Putamen (tissue), 1 donor: ENCODE results near the gene JPT1.

Source experiments
- DNase-seq: peaks from one replicate; pipeline ENCODE4 v3.0.0-alpha.2; 2016; ENCODE audit warnings: low spot score

JPT1 gene

DNA sequence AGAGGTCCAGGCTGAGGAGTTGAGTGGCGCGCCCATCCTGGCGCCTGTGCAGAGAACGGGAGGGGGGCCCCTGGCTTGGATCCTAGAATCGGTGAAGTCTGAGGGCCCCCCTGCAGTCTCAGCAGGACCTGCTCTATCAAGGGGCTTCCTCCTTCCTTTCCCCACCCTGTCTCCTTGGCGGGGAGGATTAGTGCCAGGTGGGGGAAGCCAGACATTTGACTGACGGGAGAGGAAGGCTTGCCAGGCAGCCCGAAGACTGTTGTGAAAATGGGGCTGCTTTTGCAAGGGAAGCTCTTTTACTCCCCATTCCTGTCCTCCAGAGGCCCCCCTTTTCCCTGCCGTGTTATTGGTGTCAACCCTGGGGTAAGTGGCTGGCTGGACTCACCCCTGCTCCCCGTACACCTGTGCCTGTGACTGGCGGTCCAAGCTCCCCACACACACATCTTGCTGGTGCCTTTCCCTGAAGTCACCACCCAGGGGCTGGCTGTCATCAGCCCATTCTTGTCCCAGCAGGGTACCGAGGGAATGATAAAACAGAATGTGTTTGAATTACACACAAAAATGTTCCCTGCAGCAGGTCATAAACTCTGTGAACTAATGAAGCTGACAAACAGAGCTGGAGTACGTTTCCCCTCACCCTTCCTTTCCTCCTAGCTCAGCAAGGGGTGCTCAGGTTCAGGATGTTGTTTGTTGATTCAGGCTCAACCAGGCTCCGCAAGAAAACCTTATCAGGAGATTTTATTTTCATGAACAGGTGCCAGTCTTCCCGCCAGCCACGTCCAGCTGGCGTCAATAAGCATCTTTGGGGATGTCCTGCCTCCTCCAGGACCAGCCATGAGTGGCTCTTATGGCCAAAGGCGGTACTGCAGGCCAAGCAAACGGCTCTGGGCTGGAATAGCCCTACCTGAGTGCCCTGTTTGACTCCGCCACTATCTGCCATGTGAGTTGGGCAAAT is 48.9 kb downstream of the JPT1 start:
- no peak for DNase-seq

DNA sequence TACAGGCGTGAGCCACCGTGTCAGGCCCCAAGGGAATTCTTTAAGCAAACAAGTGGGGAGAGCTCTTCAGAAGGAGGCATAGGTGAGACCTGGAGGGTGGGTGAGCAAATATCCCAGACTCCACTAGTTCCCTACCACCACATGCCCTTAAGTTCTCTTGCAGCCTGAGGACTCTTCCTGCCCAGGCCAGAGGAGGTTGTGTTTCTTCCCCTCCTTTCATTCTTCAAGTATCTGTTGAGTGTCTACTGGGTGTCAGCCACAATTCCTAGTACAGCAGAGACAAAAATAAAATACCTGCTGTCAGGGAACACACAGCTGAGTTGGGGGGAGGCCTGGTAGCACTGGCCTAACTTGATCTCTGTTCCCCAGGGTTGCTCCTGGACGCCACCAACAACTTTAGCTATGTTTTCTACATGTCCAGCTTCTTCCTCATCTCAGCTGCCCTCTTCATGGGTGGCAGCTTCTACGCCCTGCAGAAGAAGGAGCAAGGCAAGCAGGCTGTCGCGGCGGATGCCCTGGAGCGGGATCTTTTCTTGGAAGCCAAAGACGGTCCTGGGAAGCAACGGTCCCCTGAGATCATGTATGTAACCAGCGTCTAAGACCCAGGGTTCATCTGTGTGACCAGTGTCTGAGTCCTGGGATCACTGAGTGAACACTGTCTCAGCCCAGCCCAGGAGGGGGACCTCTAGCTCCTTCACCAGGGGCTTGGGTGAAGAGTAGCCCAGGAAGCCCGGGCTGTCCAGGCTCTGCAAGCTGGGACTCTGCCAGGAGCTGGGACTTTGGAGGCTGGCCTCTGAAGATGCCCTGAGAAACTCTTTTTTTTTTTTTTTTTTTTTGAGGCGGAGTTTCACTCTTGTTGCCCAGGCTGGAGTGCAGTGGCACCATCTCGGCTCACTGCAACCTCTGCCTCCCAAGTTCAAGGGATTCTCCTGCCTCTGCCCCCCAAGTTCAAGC is 50.4 kb downstream of the JPT1 start:
- DNase-seq: no peak

DNA sequence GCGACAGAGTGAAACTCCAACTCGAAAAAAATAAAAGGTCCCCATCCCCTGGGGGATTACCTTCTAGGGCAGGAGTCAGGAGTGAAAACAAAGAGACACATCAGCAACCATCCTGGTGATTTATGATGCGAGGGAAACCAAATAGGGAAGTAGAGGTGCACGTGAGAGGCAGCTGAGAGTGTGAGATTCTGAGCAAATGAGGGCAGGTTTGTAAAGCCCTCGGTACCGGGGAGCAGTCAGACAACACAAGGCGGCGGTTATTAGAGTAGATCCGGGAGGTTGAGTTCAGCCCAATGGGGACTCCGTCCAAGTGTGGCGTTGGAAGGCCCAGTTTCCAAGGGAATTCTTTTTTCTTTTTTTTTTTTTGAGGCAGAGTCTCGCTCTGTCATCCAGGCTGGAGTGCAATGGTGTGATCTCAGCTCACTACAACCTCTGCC is 51.9 kb downstream of the JPT1 start:
- no peak for DNase-seq

DNA sequence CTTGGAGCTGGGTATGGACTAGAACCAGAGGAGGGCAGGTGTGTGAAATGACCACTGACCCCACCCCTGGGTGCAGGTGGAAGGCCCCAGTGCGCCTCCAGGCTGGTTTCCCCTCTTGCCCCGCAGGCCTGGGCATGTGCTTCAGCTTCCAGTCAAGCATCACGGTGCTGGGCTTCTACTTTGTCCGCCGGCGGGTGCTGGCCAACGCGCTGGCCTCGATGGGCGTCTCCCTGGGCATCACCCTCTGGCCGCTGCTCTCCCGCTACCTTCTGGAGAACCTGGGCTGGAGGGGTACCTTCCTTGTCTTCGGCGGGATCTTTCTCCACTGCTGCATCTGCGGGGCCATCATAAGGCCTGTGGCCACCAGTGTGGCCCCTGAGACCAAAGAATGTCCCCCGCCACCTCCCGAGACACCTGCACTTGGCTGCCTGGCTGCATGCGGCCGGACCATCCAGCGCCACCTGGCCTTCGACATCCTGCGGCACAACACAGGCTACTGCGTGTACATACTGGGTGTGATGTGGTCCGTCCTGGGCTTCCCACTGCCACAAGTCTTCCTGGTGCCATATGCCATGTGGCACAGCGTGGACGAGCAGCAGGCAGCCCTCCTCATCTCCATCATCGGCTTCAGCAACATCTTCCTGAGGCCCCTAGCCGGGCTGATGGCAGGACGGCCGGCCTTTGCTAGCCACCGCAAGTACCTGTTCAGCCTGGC is 54.3 kb downstream of the JPT1 start:
- no peak for DNase-seq

DNA sequence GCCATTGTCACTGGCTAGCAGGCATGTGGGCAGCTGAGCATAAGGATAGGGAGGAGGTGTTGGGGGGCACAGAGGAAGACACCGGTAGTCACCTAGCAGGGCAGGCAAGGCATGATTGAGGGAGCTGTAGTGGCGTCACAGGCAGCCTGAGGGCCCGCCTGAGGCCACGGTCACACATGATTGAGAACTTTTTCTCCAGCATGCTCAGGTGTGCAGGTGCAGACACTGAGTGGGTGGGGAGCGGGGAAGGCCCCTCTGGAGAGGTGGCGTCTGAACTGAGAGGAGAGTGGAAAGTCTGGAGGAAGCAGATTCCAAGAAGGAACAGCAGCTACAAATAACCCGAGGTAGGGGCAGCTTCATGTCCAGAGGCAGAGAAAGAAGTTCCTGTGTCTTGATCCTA is 55.5 kb downstream of the JPT1 start:
- no peak for DNase-seq

DNA sequence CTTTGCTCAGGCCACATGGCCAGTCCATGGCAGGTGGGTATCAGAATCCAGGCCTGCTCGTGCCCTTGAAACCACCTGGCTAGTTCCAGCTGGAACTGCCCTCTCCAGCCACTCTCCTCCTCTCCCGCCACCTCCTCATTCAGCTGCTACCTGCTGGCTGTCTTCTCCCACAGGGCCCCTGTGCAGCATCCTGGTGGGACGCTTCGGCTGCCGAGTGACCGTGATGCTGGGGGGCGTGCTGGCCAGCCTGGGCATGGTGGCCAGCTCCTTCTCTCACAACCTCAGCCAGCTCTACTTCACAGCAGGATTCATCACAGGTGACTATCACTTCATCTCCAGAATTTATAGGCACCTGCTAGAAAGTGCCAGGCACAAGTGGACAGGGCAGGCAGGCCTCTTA is 56.4 kb downstream of the JPT1 start:
- DNase-seq: no peak

DNA sequence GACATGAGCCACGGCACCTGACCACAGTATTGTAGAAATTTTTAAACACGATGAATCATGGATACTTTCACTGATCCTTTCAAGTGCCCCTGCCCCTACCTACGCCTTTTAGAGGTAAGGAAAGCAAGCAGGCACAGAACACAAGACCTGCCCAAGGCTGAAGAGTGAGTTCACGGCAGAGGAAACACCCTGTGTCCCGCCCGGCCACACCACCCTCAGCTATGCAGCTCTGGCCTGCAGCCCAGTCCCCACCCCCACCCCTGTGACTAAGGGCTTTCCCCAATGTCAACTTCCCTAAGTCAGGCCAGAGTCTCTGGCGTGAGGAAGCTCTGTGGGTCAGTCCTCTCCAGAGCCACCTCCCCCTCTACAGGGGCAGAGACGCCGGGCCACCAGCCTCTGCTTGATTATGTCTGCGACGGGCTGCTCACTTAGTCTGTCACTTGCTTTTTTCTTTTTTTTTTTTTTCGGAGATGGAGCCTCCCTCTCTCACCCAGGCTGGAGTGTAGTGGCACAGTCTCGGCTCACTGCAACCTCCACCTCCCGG is 58.2 kb downstream of the JPT1 start:
- DNase-seq: no peak

DNA sequence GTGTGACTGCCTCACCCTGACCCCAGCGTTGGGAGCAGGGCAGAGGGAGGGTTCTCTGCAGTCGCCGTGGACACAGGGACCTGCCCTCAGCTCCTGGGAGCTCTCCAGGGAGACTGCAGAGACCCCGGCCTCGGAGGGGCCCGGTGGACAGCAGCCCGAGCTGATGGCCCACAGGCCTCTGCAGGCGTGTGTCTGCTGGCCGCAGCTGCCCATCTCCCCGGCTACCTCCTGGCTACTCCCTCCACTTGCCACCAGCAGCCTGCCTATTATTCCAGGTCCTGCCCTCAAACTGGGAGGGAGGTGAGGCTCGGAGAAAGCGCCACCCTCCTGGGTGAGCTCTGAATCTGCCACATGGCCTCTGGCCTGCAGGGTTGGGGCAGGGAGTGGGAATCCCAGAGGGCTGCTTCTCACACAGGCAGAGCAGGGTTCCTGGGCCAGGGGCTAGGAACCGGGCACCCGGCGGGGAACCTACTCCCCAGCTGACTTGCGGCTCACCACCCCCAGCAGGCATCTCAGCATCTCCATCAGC is 59.4 kb downstream of the JPT1 start:
- no peak for DNase-seq

DNA sequence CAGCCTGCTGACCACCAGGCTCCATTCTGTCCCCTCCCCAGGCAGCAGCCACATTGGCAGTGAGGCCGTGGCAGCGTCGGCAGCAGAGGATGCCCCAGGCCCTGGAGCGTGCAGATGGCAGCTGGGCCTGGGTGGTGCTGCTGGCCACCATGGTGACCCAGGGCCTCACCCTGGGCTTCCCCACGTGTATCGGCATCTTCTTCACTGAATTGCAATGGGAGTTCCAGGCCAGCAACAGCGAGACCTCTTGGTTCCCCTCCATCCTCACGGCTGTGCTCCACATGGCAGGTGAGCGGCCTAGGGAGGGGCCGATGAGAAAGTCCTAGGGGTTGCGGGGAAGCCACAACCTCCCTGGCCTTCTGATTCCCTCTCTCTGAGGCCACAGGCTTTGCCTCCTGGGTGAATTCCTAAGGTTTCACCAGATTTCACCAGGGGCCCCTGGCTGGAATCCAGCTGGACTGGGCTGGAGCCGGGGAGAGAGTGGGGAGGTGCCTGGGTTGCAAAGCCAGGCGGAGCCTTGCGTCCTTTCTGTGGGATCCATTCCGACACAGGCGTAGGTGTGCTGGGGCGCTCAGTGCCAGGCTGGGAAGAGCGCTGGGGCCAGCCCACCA is 60.7 kb downstream of the JPT1 start:
- DNase-seq: no peak

DNA sequence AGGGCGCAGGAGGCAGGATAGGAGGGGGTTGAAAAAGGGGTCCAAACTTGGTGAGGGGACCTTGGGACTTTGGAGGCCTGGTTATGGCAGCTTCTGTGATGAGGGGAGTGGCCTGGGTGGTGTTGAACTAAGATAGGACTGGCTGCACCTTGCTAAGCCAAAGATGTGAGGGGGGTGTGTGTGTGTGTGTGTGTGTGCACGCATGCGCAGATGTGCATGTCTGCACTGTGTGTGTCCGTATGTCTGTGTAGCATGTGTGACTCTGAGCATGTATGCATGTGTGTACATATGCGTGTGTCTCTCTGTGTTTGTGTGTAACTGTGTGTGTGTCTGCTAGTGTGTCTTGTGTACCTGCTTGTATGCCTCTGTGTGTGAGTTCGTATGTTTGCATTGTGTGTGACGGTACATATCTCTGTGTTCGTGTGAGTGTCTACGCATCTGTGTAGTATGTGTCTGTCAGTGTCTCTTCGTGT is 62.4 kb downstream of the JPT1 start:
- no peak for DNase-seq

DNA sequence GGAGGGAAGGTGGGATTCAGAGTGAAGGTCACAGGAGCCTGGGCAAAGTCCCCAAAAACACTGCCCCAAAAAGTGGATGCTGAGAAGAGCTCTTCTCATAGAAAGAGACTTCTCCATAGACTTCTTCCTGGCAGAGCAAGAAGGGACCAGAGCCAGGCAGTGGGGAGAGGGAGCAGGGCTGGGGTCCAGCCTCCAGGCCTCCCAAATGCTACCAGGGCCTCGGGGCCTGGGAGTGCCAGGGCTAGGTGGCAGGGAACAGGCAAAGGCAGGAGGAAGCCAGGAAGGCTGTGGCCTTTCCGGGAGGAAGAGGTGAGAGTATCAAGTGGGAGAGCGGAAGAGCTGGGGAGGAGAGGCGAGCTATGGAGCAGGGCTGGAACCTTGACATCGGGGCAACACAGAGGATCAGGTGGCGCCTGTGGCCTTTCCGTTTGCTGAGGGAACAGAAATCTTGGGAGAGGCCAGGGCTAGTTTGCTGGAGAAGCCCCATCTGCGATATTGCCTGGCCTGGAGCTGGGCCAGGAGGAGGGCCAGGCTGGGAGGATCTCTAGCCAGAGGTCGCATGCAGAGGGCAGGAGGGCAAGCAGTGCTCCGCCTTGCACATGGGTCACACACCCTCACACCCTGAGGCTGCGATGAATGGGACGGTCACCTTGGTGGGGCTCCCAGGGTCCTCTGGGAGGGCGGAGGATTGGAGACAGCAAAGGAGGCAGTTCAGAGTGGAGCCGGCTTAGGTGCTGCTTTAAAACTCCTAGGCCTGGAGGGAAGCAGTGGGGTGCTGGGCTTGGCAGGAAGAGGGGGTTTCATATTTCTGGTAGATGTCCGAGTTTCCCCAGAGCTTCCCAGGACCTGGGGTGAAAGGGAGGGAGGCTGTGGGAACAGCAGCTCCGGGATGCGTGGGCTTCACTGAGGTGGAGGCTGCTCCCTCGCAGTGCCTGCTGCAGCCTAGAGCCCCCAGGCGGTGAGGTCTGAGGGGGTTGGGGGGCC is 63.1 kb downstream of the JPT1 start:
- DNase-seq: no peak

DNA sequence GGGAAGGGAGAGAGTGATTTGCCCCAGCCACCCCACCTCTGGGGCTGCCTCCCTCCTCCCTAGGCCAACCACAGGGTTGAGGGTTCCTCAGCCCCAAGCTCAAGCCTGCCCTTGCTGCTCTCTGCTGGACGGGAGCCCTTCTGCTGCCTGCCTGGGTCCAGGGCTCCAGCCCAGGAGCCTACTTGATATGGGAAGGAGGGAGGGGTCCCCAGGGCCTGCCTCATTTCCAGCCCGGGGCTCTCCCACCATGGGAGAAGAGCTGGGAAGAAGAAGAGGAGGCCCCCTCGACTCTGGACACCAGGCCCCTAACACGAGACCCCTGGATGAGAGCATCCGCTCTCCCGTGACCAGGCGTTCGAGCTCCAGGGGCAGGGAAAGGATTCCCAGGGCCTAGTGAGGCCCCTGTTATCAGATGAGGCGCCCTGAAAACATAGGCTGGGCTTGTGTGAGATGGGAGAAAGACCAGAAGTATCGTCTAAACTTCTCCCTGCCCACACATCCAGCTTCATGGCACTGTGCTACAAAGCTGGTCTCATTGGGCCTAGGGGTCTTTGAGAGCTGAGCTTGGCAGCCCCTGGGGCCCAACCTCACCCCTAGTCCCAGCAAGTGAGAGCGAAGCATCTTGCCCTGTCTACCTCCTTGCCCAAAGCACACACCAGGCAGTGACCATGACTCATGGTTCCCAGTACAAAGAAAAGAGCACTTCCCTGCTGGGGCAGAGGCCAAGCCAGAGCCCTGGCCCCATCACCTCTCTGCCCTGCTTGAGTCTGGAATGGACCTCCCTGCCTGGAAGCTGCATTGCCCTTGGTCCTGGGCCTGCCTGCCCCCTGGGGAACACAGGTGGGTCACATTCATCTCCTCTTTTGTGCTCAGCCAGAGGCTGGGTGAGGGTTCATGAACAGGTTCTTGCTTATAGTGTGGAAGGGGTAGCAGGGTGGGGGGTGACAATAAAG is 65.6 kb downstream of the JPT1 start:
- DNase-seq: no peak

DNA sequence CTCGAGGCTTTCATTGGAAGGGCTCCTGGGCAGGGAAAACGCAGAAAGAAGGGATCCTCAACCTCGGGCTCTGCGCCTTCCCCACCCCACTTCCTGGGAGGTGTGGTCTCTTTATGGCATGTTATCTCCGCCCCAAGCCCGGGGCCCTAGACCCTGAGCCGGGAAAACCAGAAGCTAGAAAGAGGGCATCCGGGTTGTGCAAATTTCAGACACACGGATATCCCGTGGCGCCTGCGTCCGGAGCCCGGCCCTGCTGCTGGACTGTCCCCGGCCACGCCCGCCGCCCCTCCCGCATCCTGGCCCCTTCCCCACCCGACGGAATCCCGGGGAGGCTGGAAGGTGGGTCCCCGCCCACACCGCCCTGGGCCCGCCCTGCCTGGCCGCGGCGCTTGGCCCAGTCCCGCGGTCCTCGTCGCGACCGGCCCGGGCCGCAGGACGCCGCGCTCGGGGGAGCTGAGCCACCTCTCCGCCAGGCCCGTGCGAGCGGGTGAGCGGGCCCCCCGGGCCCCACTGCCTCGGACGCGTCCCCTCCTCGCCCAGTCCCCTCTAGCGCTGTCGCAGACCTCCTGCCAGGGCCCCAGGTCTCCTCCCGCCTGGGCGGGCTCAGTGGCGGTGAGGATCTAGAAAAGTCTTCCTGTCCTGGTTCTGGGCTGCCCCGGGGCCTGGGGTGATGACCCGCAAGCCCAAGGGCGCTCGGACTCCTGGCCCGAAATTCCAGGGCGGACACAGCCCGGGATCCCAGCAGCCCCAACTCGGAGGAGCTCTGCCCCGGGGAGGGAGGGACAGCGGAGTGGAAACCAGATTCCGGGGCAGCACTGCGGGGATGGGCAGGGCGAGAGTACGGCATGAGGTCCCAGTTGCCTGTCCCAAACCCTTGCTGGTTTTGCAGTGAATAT is 66.5 kb downstream of the JPT1 start, which contains the start of gene SLC16A5:
Gene SLC16A5, plus strand, starts transcription at position 397 of the 896 bp plus-strand sequence. CDS start 5,683 bp downstream, outside the sequence.
- DNase-seq: no peak

DNA sequence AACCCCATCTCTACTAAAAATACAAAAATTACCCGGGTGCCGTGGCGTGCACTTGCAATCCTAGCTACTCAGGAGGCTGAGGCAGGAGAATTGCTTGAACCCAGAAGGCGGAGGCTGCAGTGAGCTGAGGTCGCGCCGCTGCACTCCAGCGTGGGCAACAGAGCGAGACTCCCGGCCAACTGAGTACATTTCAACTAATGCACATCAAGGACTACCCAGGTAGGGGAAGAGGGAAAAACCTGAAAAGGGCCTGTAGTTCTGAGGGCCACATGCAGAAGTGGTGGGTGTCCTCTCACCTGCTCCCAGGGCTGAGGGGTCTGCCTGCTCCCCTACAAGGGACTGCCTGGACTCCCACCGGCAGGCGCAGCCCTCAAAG is 67.1 kb downstream of the JPT1 start:
- no peak for DNase-seq

DNA sequence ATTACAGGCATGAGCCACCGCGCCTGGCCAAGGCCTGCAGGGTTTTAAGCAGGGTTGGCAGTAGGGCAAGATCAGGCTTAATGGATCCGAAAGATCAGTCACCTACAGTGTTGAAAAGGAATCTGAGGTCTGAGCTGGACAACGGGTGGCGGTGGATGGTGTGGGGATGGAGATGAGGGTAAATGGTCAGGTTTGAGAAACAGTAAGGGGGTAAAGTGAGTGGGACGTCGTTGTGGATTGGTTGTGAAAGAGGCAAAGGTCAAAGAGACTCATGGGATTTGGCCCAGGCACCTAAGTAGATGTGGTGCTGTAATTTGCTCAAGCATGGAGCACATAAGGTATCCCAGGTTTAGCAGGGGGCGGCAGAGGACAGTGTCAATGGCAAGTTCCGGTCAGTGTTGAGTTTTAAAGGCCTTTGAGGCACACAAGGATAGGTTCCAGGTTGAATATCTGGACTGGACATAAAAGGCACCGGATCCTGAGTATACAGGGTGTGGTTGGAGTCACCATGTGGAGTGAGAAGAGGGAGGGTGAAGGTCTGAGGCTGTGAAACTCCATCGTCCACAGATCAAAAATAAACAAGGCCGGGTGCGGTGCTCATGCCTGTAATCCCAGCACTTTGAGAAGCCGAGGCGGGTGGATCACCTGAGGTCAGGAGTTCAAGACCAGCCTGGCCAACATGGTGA is 67.7 kb downstream of the JPT1 start:
- DNase-seq: no peak
